Fibroblast of skin of right quadriceps (primary cell): ENCODE results near the gene TSNAX.

Experiments used
- DNase-seq: peaks from one replicate; pipeline ENCODE4 v3.0.0-alpha.2; 2013

Gene TSNAX

GRCh38 chr1:231604276-231604621 lies 75.8 kb downstream of the TSNAX start:
- DNase-seq = no peak

GRCh38 chr1:231605149-231606100 lies 77.0 kb downstream of the TSNAX start:
- no peak for DNase-seq

- no peak for DNase-seq
Observed at GRCh38 chr1:231606712-231607111, 78.2 kb downstream of the TSNAX start.

- no peak for DNase-seq
Observed at GRCh38 chr1:231610388-231610787, 81.9 kb downstream of the TSNAX start.

GRCh38 chr1:231611111-231611510 lies 82.6 kb downstream of the TSNAX start:
- no peak for DNase-seq

- DNase-seq = no peak
Observed at GRCh38 chr1:231611851-231612250, 83.4 kb downstream of the TSNAX start.

- DNase-seq = no peak
Observed at GRCh38 chr1:231612393-231613089, 84.1 kb downstream of the TSNAX start.

DNA sequence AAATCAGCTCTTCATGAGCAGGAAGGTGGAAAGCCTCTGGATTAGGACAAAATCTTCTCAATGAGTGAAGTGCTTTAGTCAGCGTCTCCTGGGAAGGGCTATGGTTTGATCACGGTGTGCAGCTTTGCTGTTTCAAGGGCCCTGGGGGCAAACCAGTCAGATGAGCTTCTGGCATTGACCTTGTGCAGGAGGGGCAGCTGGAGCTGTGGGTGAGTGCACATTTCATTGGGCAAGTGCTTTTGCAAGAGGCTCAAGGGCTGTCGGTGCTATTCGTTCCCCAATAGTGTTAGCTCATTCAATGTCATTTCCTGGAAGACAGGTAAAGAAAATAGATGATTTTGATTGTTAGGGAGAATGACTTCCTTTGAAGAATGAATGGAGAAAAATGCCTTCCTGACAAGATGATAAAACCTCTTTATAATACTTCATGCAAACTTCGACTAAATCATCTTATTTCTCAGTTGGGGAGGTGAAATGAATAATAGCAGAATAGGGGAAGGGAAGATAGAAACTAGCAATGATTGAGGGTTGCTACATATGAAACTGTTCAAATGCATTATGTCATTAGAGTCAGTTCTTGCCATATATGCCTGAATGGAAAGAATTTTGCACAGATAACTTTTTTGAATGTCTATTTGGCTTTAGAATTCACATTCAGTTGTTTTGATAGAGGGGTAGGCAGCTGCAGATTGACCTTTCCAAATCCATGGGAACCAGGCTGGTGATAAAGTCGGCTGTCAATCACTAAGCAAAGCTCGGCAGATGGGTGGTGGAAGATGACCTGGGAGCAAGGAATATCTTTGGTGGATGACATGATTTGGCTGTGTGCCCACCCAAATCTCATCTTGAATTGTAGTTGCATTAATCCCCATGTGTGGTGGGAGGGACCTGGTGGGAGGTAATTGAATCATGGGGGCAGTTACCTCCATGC lies 85.2 kb downstream of the TSNAX start:
- DNase-seq = no peak
